Neural cell (in vitro differentiated cells): ENCODE measurements around the gene ACAD11. TPM values are rescaled to one million over a fixed set of nuclear protein-coding genes. Genes with fewer than 3 reads are reported as not detected.

Experiments used
- H2AFZ ChIP-seq: fragments of 200-600, 300-800 bp; sonication (generic), shearing (Covaris generic); 2 replicates; pipeline ENCODE4 v1.6.0; 2014; ENCODE audit warnings: low read depth, mild to moderate bottlenecking, antibody characterized with exemption, low read length, moderate library complexity
- H3F3A ChIP-seq: fragments of 200-600 bp; shearing (Covaris generic); 2 replicates; pipeline ENCODE4 v1.6.1; 2016; ENCODE audit warnings: mild to moderate bottlenecking, moderate library complexity, mixed read lengths, antibody characterized with exemption, low read length; ENCODE audit not compliant: insufficient read depth, poor library complexity, severe bottlenecking
- H3K27ac ChIP-seq: fragments of 200-600, 300-800 bp; sonication (generic), shearing (Covaris generic); 2 replicates; pipeline ENCODE4 v1.5.1; 2014; ENCODE audit warnings: mild to moderate bottlenecking, low read length, moderate library complexity
- H3K27me3 ChIP-seq: fragments of 300-800, 200-600 bp; sonication (generic), shearing (Covaris generic); 2 replicates; pipeline ENCODE4 v1.6.0; 2014; ENCODE audit warnings: mild to moderate bottlenecking, low read depth, low read length, moderate library complexity; ENCODE audit not compliant: insufficient read depth
- H3K36me3 ChIP-seq: fragments of 300-800, 200-600 bp; sonication (generic), shearing (Covaris generic); 2 replicates; pipeline ENCODE4 v1.5.1; 2014; ENCODE audit warnings: mild to moderate bottlenecking, antibody characterized with exemption, low read length, moderate library complexity; ENCODE audit not compliant: insufficient read depth
- H3K4me2 ChIP-seq: fragments of 300-800, 200-600 bp; sonication (generic), shearing (Covaris generic); 2 replicates; pipeline ENCODE4 v1.6.0; 2014; ENCODE audit warnings: mild to moderate bottlenecking, low read length
- H3K4me3 ChIP-seq: fragments of 300-800, 200-600 bp; sonication (generic), shearing (Covaris generic); 2 replicates; pipeline ENCODE4 v1.5.1; 2014; ENCODE audit warnings: mild to moderate bottlenecking, low read length, moderate library complexity
- H3K79me2 ChIP-seq: fragments of 200-600 bp; shearing (Covaris generic); replicated peaks from 2 replicates; pipeline ENCODE4 v1.6.0; 2014; ENCODE audit warnings: mild to moderate bottlenecking, low read length, moderate library complexity; ENCODE audit not compliant: insufficient read depth
- H3K9ac ChIP-seq: fragments of 300-800, 200-600 bp; sonication (generic), shearing (Covaris generic); 2 replicates; pipeline ENCODE4 v1.6.1; 2016; ENCODE audit warnings: mild to moderate bottlenecking, low read length, mixed read lengths
- H3K9me2 ChIP-seq: fragments of 200-600 bp; shearing (Covaris generic); 2 replicates; pipeline ENCODE4 v1.6.1; 2016; ENCODE audit warnings: mild to moderate bottlenecking, low read length, mixed read lengths; ENCODE audit not compliant: insufficient read depth
- H3K9me3 ChIP-seq: fragments of 200-600, 300-800 bp; sonication (generic), shearing (Covaris generic); 2 replicates; pipeline ENCODE4 v1.6.1; 2016; ENCODE audit warnings: mild to moderate bottlenecking, mixed run types, low read length, moderate library complexity, mixed read lengths
- H4K20me1 ChIP-seq: fragments of 200-600 bp; shearing (Covaris generic); 2 replicates; pipeline ENCODE4 v1.6.1; 2016; ENCODE audit warnings: mild to moderate bottlenecking, mixed run types; ENCODE audit not compliant: insufficient read depth
- CTCF ChIP-seq: fragments of 450-650 bp; IDR thresholded peaks from 2 replicates; pipeline ENCODE4 v1.5.1; 2014; ENCODE audit warnings: antibody characterized with exemption, mild to moderate bottlenecking, moderate library complexity; ENCODE audit not compliant: poor library complexity, severe bottlenecking
- EP300 ChIP-seq: fragments of 450-650 bp; conservative IDR thresholded peaks from 2 replicates; pipeline ENCODE4 v1.6.1; 2014; ENCODE audit warnings: antibody characterized with exemption, mild to moderate bottlenecking, moderate library complexity; ENCODE audit not compliant: poor library complexity, severe bottlenecking
- EZH2 ChIP-seq: fragments of 200-600, 300-800 bp; shearing (Covaris generic), sonication (generic); IDR thresholded peaks from 2 replicates; pipeline ENCODE4 v1.6.1; 2014; ENCODE audit warnings: antibody characterized with exemption, low read length, borderline replicate concordance, mild to moderate bottlenecking; ENCODE audit not compliant: insufficient read depth, poor library complexity, severe bottlenecking
- MXI1 ChIP-seq: fragments of 450-650 bp; conservative IDR thresholded peaks from 2 replicates; pipeline ENCODE4 v1.6.1; 2014; ENCODE audit warnings: antibody characterized with exemption, mild to moderate bottlenecking; ENCODE audit not compliant: poor library complexity, severe bottlenecking
- POLR2AphosphoS5 ChIP-seq: IDR thresholded peaks from 2 replicates; pipeline ENCODE4 v1.6.1; 2012
- RAD21 ChIP-seq: fragments of 450-650 bp; conservative IDR thresholded peaks from 2 replicates; pipeline ENCODE4 v1.6.1; 2014; ENCODE audit warnings: antibody characterized with exemption, mild to moderate bottlenecking, moderate library complexity
- REST ChIP-seq: IDR thresholded peaks from 2 replicates; pipeline ENCODE4 v1.6.1; 2012; ENCODE audit warnings: borderline replicate concordance
- SMC3 ChIP-seq: fragments of 450-650 bp; conservative IDR thresholded peaks from 2 replicates; pipeline ENCODE4 v1.6.1; 2014; ENCODE audit warnings: antibody characterized with exemption, mild to moderate bottlenecking, moderate library complexity; ENCODE audit not compliant: poor library complexity
- TAF1 ChIP-seq: IDR thresholded peaks from 2 replicates; pipeline ENCODE4 v1.6.1; 2012; ENCODE audit warnings: low read depth
- polyA plus RNA-seq: library from polyadenylated mRNA; depleted of rRNA; stranded (reverse); fragments of >200 nt; gene quantifications from 2 replicates; pipeline ENCODE4 v1.2.3, GENCODE V29; 2014

Gene ACAD11
- polyA plus RNA-seq, 1 donor from 2014 or later: 19.2 TPM

GRCh38 chr3:132592216-132592615 lies 67.4 kb downstream of the ACAD11 start:
- no peaks in the 10 kb centered on the region for H3K9me2 ChIP-seq
- H2AFZ ChIP-seq: no peak overlapping the region
- H3K4me3 ChIP-seq: no peak overlapping the region
- H3K79me2 ChIP-seq: no peaks in the 10 kb centered on the region
- H4K20me1 ChIP-seq: no peaks in the 10 kb centered on the region
- H3K9ac ChIP-seq: no peak overlapping the region
- no peaks in the 10 kb centered on the region for H3K36me3 ChIP-seq
- H3K9me3 ChIP-seq: no peaks in the 10 kb centered on the region
- no peak for TF ChIP-seq EZH2
- TF ChIP-seq EP300: no peak
- no peak for TF ChIP-seq SMC3
- no peak for TF ChIP-seq POLR2AphosphoS5
- no peak for TF ChIP-seq REST
- TF ChIP-seq CTCF: no peak
- no peak for TF ChIP-seq RAD21
- H3K4me2 ChIP-seq: no peak overlapping the region
- no peaks in the 10 kb centered on the region for H3F3A ChIP-seq
- no peaks in the 10 kb centered on the region for H3K27me3 ChIP-seq
- no peak overlapping the region for H3K27ac ChIP-seq

DNA sequence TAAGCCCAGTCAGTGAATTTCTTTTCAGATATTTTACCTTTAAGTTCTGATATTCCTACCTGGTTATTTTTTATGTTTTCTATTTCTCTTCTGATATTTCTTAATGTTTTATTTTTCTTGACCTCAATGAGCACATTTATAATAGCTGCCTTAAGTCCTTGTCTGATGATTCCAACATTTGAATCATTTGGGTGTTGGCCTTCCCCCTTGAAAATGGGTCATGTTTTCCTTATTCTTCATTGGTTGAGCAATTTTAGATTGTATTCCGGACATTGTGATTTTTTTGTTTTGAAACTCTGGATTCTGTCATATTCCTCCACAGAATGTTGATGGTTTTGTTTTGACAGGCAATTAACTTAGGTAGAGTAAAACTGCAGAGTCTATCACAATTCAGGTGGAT lies 72.2 kb downstream of the ACAD11 start:
- H3K4me3 ChIP-seq: no peak overlapping the region
- H3K36me3 ChIP-seq: no peaks in the 10 kb centered on the region
- H3K27ac ChIP-seq: no peak overlapping the region
- H3K9me3 ChIP-seq: no peaks in the 10 kb centered on the region
- H3K9me2 ChIP-seq: no peaks in the 10 kb centered on the region
- no peaks in the 10 kb centered on the region for H3F3A ChIP-seq
- no peaks in the 10 kb centered on the region for H4K20me1 ChIP-seq
- H3K27me3 ChIP-seq: no peaks in the 10 kb centered on the region
- H3K79me2 ChIP-seq: no peaks in the 10 kb centered on the region
- no peak overlapping the region for H2AFZ ChIP-seq
- no peak for TF ChIP-seq RAD21
- TF ChIP-seq REST: no peak
- no peak for TF ChIP-seq MXI1
- no peak for TF ChIP-seq TAF1
- no peak for TF ChIP-seq POLR2AphosphoS5
- TF ChIP-seq CTCF: no peak
- TF ChIP-seq SMC3: no peak
- no peak for TF ChIP-seq EZH2
- no peak for TF ChIP-seq EP300
- H3K9ac ChIP-seq: no peak overlapping the region
- H3K4me2 ChIP-seq: no peak overlapping the region
